Gastrocnemius medialis (tissue), 4 donors: ENCODE data around the gene ANKRD53. TPM values are rescaled to one million over a fixed set of nuclear protein-coding genes. Genes with fewer than 3 reads are reported as not detected.

Experiments used
- ATAC-seq, 2 donors: fragments of 150-250 bp; one replicate each; pipeline ENCODE4 v1.9.1; 2016
- DNase-seq, 2 donors: peaks; one replicate each; pipeline ENCODE4 v3.0.0-alpha.2; 2019
- H3K27ac ChIP-seq, 4 donors: fragments of 200-600 bp; sonication (generic); 1 replicate in 1 of 4; 2 replicates in 3 of 4; pipeline ENCODE4 v1.5.1; 2016 to 2018; ENCODE audit warnings: mild to moderate bottlenecking in 2 of 4, moderate library complexity in 1 of 4
- H3K27me3 ChIP-seq, 3 donors: fragments of 200-600 bp; sonication (generic) in 2 of 3; 1 replicate in 1 of 3; 2 replicates in 2 of 3; pipeline versions ENCODE4 v1.5.1 to v1.6.0; 2016 to 2019; ENCODE audit warnings: mild to moderate bottlenecking in 1 of 3, moderate library complexity in 1 of 3
- H3K36me3 ChIP-seq, 2 donors: fragments of 200-600 bp; sonication (generic) in 1 of 2; one replicate each; pipeline ENCODE4 v1.5.1; 2017 to 2018
- H3K4me1 ChIP-seq, 2 donors: fragments of 200-600 bp; sonication (generic) in 1 of 2; one replicate each; pipeline ENCODE4 v1.5.1; 2016 to 2017; ENCODE audit warnings: mild to moderate bottlenecking in 2 of 2
- H3K4me3 ChIP-seq, 4 donors: fragments of 200-600 bp; sonication (generic) in 3 of 4; 1 replicate in 1 of 4; 2 replicates in 3 of 4; pipeline ENCODE4 v1.5.1; 2016 to 2019; ENCODE audit warnings: mild to moderate bottlenecking in 2 of 4
- H3K9me3 ChIP-seq, 3 donors: fragments of 200-600 bp; sonication (generic) in 2 of 3; 1 replicate in 1 of 3; 2 replicates in 2 of 3; pipeline ENCODE4 v1.5.1; 2016 to 2019
- POLR2A ChIP-seq, 2 donors: fragments of 450-650 bp; IDR thresholded peaks; one replicate each; pipeline ENCODE4 v1.6.1; 2017; ENCODE audit warnings: antibody characterized with exemption in 2 of 2, mild to moderate bottlenecking in 2 of 2, moderate library complexity in 2 of 2
- in situ Hi-C, 4 donors: fragments of 200-750 bp; cut with MboI; loops; one replicate each; pipeline versions ENCODE4 v1.15.0 to v1.8.0; 2017; ENCODE audit warnings: low sequenced_read_pairs in 4 of 4
- intact Hi-C: fragments of 100-400 bp; cut with DNase I; formaldehyde crosslinking; loops from one replicate; pipeline ENCODE4 v1.15.1; 2023; ENCODE audit warnings: low total_unique reads
- total RNA-seq, 4 donors: library from RNA; depleted of rRNA; stranded (reverse); fragments of >200 nt; gene quantifications; one replicate each; pipeline versions ENCODE4 v1.1.0 to v1.2.3, GENCODE V29; 2016
- TF ChIP-seq, protein P1 (sequence below), 5 experiments: fragments of 450-650 bp in 3 of 5; fragments of 200-600 bp in 2 of 5; sonication (generic) in 2 of 5; IDR thresholded peaks in 4 of 5; conservative IDR thresholded peaks in 1 of 5; 1 replicate in 4 of 5; 2 replicates in 1 of 5; pipeline ENCODE4 v1.5.1; 2016 to 2019; ENCODE audit warnings: antibody characterized with exemption in 5 of 5, mild to moderate bottlenecking in 3 of 5, moderate library complexity in 3 of 5

Gene ANKRD53
- total RNA-seq, 4 donors from 2014 or later, result 0.44 to 2.0 TPM; not detected in 2

DNA sequence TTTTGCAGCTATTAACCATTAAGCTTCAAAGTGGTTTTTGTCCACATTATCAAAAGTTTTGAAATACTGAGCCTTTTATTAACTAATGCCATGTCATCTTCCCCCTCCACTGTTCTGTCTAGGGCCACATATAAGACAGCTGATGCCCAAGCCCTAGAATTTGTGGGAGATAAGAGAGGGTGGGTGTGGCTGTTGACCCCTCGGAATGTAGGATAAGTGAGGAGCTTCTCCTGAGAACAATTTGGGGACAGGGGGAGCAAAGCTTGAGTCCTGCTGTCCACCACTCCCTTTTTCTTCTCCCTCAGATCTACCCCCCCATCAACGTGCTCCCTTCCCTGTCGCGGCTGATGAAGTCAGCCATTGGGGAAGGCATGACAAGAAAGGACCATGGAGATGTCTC lies 14.3 kb upstream of the ANKRD53 start:
- Histone ChIP-seq H3K4me1 (peaks cover 0 to 3% of the 10 kb centered on the region in 2 donors), H3K27ac (no peak overlapping the region), H3K4me3 (no peak overlapping the region), H3K27me3 (peaks cover 19 to 22% (median 20%) of the 10 kb centered on the region in 3 donors), H3K9me3 (no peaks in the 10 kb centered on the region), H3K36me3 (no peaks in the 10 kb centered on the region)
- no peak for ATAC-seq
- in situ Hi-C loops, result no loop called here
- DNase-seq, result no peak
- intact Hi-C loops, result loop anchor here (2.0 kb wide), 1 partner anchor 31 kb away; the partner anchor contains the start of gene TEX261
- TF ChIP-seq POLR2A (IDR thresholded peaks at IDR 0.05), result no peak
- TF ChIP-seq, protein P1, sequence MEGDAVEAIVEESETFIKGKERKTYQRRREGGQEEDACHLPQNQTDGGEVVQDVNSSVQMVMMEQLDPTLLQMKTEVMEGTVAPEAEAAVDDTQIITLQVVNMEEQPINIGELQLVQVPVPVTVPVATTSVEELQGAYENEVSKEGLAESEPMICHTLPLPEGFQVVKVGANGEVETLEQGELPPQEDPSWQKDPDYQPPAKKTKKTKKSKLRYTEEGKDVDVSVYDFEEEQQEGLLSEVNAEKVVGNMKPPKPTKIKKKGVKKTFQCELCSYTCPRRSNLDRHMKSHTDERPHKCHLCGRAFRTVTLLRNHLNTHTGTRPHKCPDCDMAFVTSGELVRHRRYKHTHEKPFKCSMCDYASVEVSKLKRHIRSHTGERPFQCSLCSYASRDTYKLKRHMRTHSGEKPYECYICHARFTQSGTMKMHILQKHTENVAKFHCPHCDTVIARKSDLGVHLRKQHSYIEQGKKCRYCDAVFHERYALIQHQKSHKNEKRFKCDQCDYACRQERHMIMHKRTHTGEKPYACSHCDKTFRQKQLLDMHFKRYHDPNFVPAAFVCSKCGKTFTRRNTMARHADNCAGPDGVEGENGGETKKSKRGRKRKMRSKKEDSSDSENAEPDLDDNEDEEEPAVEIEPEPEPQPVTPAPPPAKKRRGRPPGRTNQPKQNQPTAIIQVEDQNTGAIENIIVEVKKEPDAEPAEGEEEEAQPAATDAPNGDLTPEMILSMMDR (IDR thresholded peaks at IDR 0.05 in 4 of 5, conservative IDR thresholded peaks at IDR 0.05 in 1 of 5), result no peak

DNA sequence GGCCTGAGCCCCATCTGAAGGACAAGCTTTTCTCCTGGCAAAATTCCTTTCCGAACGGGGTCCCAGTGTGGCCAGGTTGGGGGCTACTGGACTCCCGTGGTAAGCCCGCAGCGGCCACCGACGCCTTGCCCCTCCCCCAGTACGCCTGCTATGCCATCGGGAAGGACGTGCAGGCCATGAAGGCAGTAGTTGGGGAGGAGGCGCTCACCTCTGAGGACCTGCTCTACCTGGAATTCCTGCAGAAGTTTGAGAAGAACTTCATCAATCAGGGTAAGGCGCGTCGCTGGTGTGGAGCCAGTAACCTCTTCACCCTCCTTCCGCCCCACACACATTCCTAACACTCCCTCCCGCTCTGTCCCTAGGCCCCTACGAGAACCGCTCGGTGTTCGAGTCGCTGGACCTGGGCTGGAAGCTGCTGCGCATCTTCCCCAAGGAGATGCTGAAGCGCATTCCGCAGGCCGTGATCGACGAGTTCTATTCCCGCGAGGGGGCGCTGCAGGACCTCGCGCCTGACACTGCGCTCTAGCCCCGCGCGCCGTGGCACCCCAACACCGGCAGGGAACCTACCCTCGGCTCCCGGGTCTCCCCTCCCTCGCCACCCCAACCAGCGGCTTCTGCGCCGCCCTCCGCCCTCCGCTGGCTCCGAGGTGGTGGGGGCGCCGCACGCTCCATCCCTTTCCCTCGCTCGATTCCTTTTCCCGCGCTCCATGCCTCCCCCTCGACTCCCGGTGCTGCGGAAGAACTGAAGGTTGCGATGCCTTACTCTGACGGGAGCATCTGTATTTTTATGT lies 13.6 kb upstream of the ANKRD53 start:
- Histone ChIP-seq H3K27me3 (peaks cover 19 to 22% (median 20%) of the 10 kb centered on the region in 3 donors), H3K4me3 (peak overlapping the region; percentile 44 to 54 (median 50)), H3K4me1 (peaks cover 0 to 3% of the 10 kb centered on the region in 2 donors), H3K9me3 (no peaks in the 10 kb centered on the region), H3K36me3 (no peaks in the 10 kb centered on the region), H3K27ac (no peak overlapping the region)
- peak; percentile 45 to 53 for ATAC-seq
- intact Hi-C loops, result loop anchor here (2.0 kb wide), 1 partner anchor 30 kb away; the partner anchor contains the start of gene TEX261
- TF ChIP-seq, protein P1 (IDR thresholded peaks at IDR 0.05 in 4 of 5, conservative IDR thresholded peaks at IDR 0.05 in 1 of 5), result peak; percentile 27 to 76 (median 62)
- no peak for TF ChIP-seq POLR2A (IDR thresholded peaks at IDR 0.05)
- in situ Hi-C loops, result no loop called here
- peak in 1 of 2 donors; percentile 23 for DNase-seq

DNA sequence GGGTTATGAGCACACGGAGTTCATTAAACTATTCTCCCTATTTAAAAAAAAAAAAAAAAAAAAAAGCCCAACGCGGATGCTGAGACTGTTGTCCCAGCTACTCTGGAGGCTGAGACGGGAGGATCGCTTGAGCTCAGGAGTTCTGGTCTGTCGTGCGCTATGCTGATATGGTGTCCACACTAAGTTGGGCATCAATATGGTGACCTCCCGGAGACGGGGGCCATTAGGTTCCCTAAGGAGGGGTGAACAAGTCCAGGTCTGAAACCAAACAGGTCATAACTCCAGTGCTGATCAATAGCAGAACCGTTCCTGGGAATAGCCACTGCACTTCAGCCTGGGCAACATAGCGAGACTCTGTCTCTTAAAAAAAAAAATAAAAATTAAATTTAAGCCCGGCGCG lies 12.9 kb upstream of the ANKRD53 start:
- H3K36me3 ChIP-seq, result no peaks in the 10 kb centered on the region
- peaks cover 0 to 3% of the 10 kb centered on the region in 2 donors for H3K4me1 ChIP-seq
- peak overlapping the region in 2 of 4 donors; percentile 47 to 54 for H3K4me3 ChIP-seq
- H3K27me3 ChIP-seq, result peaks cover 19 to 21% (median 20%) of the 10 kb centered on the region in 3 donors
- no peak for ATAC-seq
- DNase-seq, result no peak
- no peaks in the 10 kb centered on the region for H3K9me3 ChIP-seq
- intact Hi-C loops (loop anchor here (2.0 kb wide), 1 partner anchor 29 kb away; the partner anchor contains the start of gene TEX261), in situ Hi-C loops (no loop called here)
- H3K27ac ChIP-seq, result no peak overlapping the region
- TF ChIP-seq, protein P1 (IDR thresholded peaks at IDR 0.05 in 4 of 5, conservative IDR thresholded peaks at IDR 0.05 in 1 of 5), result no peak
- no peak for TF ChIP-seq POLR2A (IDR thresholded peaks at IDR 0.05)

DNA sequence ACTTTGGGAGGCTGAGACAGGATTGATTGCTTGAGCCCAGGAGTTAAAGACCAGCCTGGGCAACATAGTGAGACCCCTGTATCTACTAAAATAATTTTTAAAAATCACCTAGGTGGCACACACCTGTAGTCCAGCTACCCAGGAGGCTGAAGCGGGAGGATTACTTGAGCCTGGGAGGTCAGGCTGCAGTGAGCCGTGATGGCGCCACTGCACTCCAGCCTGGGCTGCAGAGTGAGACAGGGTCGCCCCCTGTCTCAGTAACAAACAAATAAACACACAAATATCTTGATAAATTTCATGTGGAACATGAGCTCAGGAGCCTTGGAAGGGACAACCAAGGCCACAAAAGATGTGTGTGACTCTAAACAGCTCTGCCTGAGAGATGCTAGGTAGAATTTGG lies 11.7 kb upstream of the ANKRD53 start:
- peaks cover 19 to 23% (median 20%) of the 10 kb centered on the region in 3 donors for H3K27me3 ChIP-seq
- H3K36me3 ChIP-seq, result no peaks in the 10 kb centered on the region
- no peak overlapping the region for H3K4me3 ChIP-seq
- no peaks in the 10 kb centered on the region for H3K9me3 ChIP-seq
- TF ChIP-seq POLR2A (IDR thresholded peaks at IDR 0.05), result no peak
- TF ChIP-seq, protein P1 (IDR thresholded peaks at IDR 0.05 in 4 of 5, conservative IDR thresholded peaks at IDR 0.05 in 1 of 5), result no peak
- H3K27ac ChIP-seq, result no peak overlapping the region
- H3K4me1 ChIP-seq, result peaks cover 0 to 3% of the 10 kb centered on the region in 2 donors
- no peak for ATAC-seq
- in situ Hi-C loops, result no loop called here
- intact Hi-C loops, result no loop called here
- DNase-seq, result no peak
